GM12872 (cell line): Measurements from ENCODE around the gene PAIP2.
A peak's percentile ranks its signal among the peaks of the same experiment; 100 is the strongest.

Experiments used
- CTCF ChIP-seq: IDR thresholded peaks from 3 replicates; pipeline ENCODE4 v1.5.1; 2011; ENCODE audit warnings: low read depth, mild to moderate bottlenecking, low read length, moderate library complexity; ENCODE audit not compliant: insufficient read depth

The PAIP2 gene

GRCh38 chr5:139393497-139394122 is 52.0 kb downstream of the PAIP2 start:
- TF ChIP-seq CTCF = no peak

- TF ChIP-seq CTCF = peak; percentile 73
Observed at GRCh38 chr5:139394123-139394653, 52.5 kb downstream of the PAIP2 start.

- TF ChIP-seq CTCF = no peak
Observed at GRCh38 chr5:139394654-139395566, 53.3 kb downstream of the PAIP2 start, which contains the start of gene PROB1. Gene PROB1, minus strand, starts transcription at chr5:139395104. Its CDS starts 23 bp downstream, at chr5:139395081.

- peak; percentile 12; the same call in 1 of the 3 replicates for TF ChIP-seq CTCF
Observed at GRCh38 chr5:139395844-139396640, 54.4 kb downstream of the PAIP2 start.

- TF ChIP-seq CTCF = no peak
Observed at GRCh38 chr5:139396691-139397090, 55.0 kb downstream of the PAIP2 start.

- no peak for TF ChIP-seq CTCF
Observed at GRCh38 chr5:139397921-139398320, 56.3 kb downstream of the PAIP2 start.
